IMR-90 (cell line): ENCODE results near the gene NKTR. TPM values are rescaled to one million over a fixed set of nuclear protein-coding genes. Genes with fewer than 3 reads are reported as not detected.

Source experiments
- ATAC-seq: fragments of 200-7000 bp; cut with Tn5 transposase; 2 replicates; pipeline ENCODE4 v1.9.1; 2020; ENCODE audit warnings: low read depth, mild to moderate bottlenecking, moderate library complexity
- BruUV-seq: library from RNA; stranded (reverse); fragments of 400-500 nt; replicated peaks from 2 replicates; lab custom pipeline; 2021; lab: Mats Ljungman, UMichigan
- CTCF ChIA-PET: fragments of 300-600 bp; formaldehyde crosslinking; extraction: SDS; loops from one replicate; lab custom pipeline; 2021; ENCODE audit warnings: antibody characterized with exemption; lab: Yijun Ruan, JAX
- POLR2A ChIA-PET: fragments of 300-600 bp; sonication (Branson Sonifier 250); formaldehyde crosslinking; loops from one replicate; lab custom pipeline; 2022; ENCODE audit warnings: antibody characterized with exemption; ENCODE audit not compliant: unreplicated experiment; lab: Charles Lee
- DNase-seq: peaks from one replicate; pipeline ENCODE4 v3.0.0; 2013
- H2AFZ ChIP-seq: replicated peaks from 2 replicates; pipeline ENCODE3; 2013; ENCODE audit warnings: low read length, mild to moderate bottlenecking; ENCODE audit not compliant: poor library complexity
- H2AK5ac ChIP-seq: 2 replicates; pipeline ENCODE4 v1.6.1; 2013; ENCODE audit warnings: low read depth, low read length, inconsistent platforms
- H2AK9ac ChIP-seq: replicated peaks from 2 replicates; pipeline ENCODE3; 2013; ENCODE audit warnings: mild to moderate bottlenecking, low read depth, low read length, moderate library complexity; ENCODE audit not compliant: poor library complexity
- H2BK120ac ChIP-seq: 2 replicates; pipeline ENCODE4 v1.6.1; 2013; ENCODE audit warnings: low read depth, low read length, inconsistent platforms
- H2BK15ac ChIP-seq: 3 replicates; pipeline ENCODE4 v1.6.1; 2013; ENCODE audit warnings: low read depth, low read length, inconsistent platforms
- H2BK20ac ChIP-seq: 2 replicates; pipeline ENCODE4 v1.6.1; 2013; ENCODE audit warnings: low read depth, mild to moderate bottlenecking, inconsistent platforms, low read length, moderate library complexity
- H2BK5ac ChIP-seq: 2 replicates; pipeline ENCODE4 v1.6.1; 2013; ENCODE audit warnings: mild to moderate bottlenecking, low read depth, low read length, inconsistent platforms; ENCODE audit not compliant: poor library complexity, severe bottlenecking
- H3K14ac ChIP-seq: replicated peaks from 2 replicates; pipeline ENCODE4 v1.6.1; 2013; ENCODE audit warnings: low read depth, low read length, inconsistent platforms
- H3K18ac ChIP-seq: 2 replicates; pipeline ENCODE4 v1.6.1; 2013; ENCODE audit warnings: low read depth, low read length, control low read depth
- H3K23ac ChIP-seq: 2 replicates; pipeline ENCODE4 v1.6.1; 2013; ENCODE audit warnings: low read depth, low read length, inconsistent platforms
- H3K27ac ChIP-seq: 2 replicates; pipeline ENCODE4 v1.5.1; 2013; ENCODE audit warnings: mild to moderate bottlenecking, control low read depth, low read length; ENCODE audit not compliant: insufficient read depth
- H3K27me3 ChIP-seq: 2 replicates; pipeline ENCODE4 v1.6.1; 2013; ENCODE audit warnings: low read length; ENCODE audit not compliant: control insufficient read depth, insufficient read depth
- H3K36me3 ChIP-seq: 2 replicates; pipeline ENCODE4 v1.6.1; 2013; ENCODE audit warnings: low read length, mixed read lengths; ENCODE audit not compliant: control insufficient read depth, insufficient read depth
- H3K4ac ChIP-seq: 2 replicates; pipeline ENCODE4 v1.6.1; 2013; ENCODE audit warnings: low read depth, low read length, inconsistent platforms
- H3K4me1 ChIP-seq: 2 replicates; pipeline ENCODE4 v1.6.1; 2013; ENCODE audit warnings: low read length, mixed read lengths; ENCODE audit not compliant: control insufficient read depth, insufficient read depth
- H3K4me2 ChIP-seq: 2 replicates; pipeline ENCODE4 v1.6.1; 2013; ENCODE audit warnings: low read depth, mild to moderate bottlenecking, control low read depth, low read length, moderate library complexity
- H3K4me3 ChIP-seq: 2 replicates; pipeline ENCODE4 v1.5.1; 2013; ENCODE audit warnings: low read depth, mild to moderate bottlenecking, control low read depth, low read length, moderate library complexity; ENCODE audit not compliant: insufficient read depth
- H3K56ac ChIP-seq: 2 replicates; pipeline ENCODE4 v1.6.1; 2013; ENCODE audit warnings: low read length, inconsistent platforms; ENCODE audit not compliant: insufficient read depth; ENCODE audit errors: extremely low read depth
- H3K79me1 ChIP-seq, 2 experiments: 2 replicates each; pipeline ENCODE4 v1.6.1; 2013; ENCODE audit warnings: low read length in 2 of 2, inconsistent platforms in 1 of 2, low read depth in 1 of 2
- H3K9ac ChIP-seq: 2 replicates; pipeline ENCODE4 v1.6.1; 2013; ENCODE audit warnings: low read depth, low read length, control low read depth
- H3K9me1 ChIP-seq: 2 replicates; pipeline ENCODE4 v1.6.1; 2013; ENCODE audit warnings: low read length, inconsistent platforms; ENCODE audit not compliant: insufficient read depth
- H3K9me3 ChIP-seq: 2 replicates; pipeline ENCODE4 v1.6.1; 2013; ENCODE audit warnings: low read length; ENCODE audit not compliant: control insufficient read depth, insufficient read depth
- H4K20me1 ChIP-seq: 2 replicates; pipeline ENCODE4 v1.6.1; 2013; ENCODE audit warnings: low read length, inconsistent platforms; ENCODE audit not compliant: insufficient read depth
- H4K5ac ChIP-seq: 2 replicates; pipeline ENCODE4 v1.6.1; 2013; ENCODE audit warnings: mild to moderate bottlenecking, low read depth, low read length, control low read depth
- H4K8ac ChIP-seq, 2 experiments: 2 replicates each; pipeline ENCODE4 v1.6.1; 2013; ENCODE audit warnings: low read depth in 2 of 2, low read length in 2 of 2, control low read depth in 1 of 2, inconsistent platforms in 1 of 2
- H4K91ac ChIP-seq: 2 replicates; pipeline ENCODE4 v1.6.1; 2013; ENCODE audit warnings: low read depth, low read length, inconsistent platforms; ENCODE audit not compliant: insufficient read depth
- BHLHE40 ChIP-seq: fragments of 150-350 bp; IDR thresholded peaks from 2 replicates; pipeline ENCODE4 v1.6.1; 2016; ENCODE audit warnings: mild to moderate bottlenecking, low read depth, low read length
- CHD1 ChIP-seq: IDR thresholded peaks from 2 replicates; pipeline ENCODE4 v1.6.1; 2012; ENCODE audit warnings: low read depth, low read length, improper control_type of control experiment
- ELK1 ChIP-seq: fragments of 150-350 bp; IDR thresholded peaks from 2 replicates; pipeline ENCODE4 v1.6.1; 2016; ENCODE audit warnings: low read depth, mild to moderate bottlenecking, low read length, moderate library complexity, borderline replicate concordance
- FOS ChIP-seq: fragments of 150-350 bp; IDR thresholded peaks from 2 replicates; pipeline ENCODE4 v1.6.1; 2016; ENCODE audit warnings: low read depth, low read length
- MAFK ChIP-seq: IDR thresholded peaks from 2 replicates; pipeline ENCODE4 v1.6.1; 2012; ENCODE audit warnings: low read depth, low read length, improper control_type of control experiment
- MAZ ChIP-seq: IDR thresholded peaks from 2 replicates; pipeline ENCODE4 v1.6.1; 2012; ENCODE audit warnings: low read depth, mild to moderate bottlenecking, low read length, improper control_type of control experiment, moderate library complexity, borderline replicate concordance
- MXI1 ChIP-seq: IDR thresholded peaks from 2 replicates; pipeline ENCODE4 v1.6.1; 2012; ENCODE audit warnings: low read depth, mild to moderate bottlenecking, low read length, moderate library complexity, borderline replicate concordance
- NFE2L2 ChIP-seq: fragments of 150-350 bp; IDR thresholded peaks from 2 replicates; pipeline ENCODE4 v1.6.1; 2016; ENCODE audit warnings: low read depth, mild to moderate bottlenecking, low read length
- POLR2A ChIP-seq: IDR thresholded peaks from 2 replicates; pipeline ENCODE4 v1.6.1; 2012; ENCODE audit warnings: mild to moderate bottlenecking, low read depth, low read length
- RAD21 ChIP-seq: IDR thresholded peaks from 2 replicates; pipeline ENCODE4 v1.6.1; 2012; ENCODE audit warnings: low read length, improper control_type of control experiment
- RCOR1 ChIP-seq: IDR thresholded peaks from 2 replicates; pipeline ENCODE4 v1.6.1; 2012; ENCODE audit warnings: mild to moderate bottlenecking, low read length, improper control_type of control experiment; ENCODE audit not compliant: insufficient replicate concordance
- RFX5 ChIP-seq: IDR thresholded peaks from 2 replicates; pipeline ENCODE4 v1.8.0; 2012; ENCODE audit warnings: low read depth, mild to moderate bottlenecking, low read length, moderate library complexity
- SMC3 ChIP-seq: fragments of 150-350 bp; IDR thresholded peaks from 2 replicates; pipeline ENCODE4 v1.6.1; 2016; ENCODE audit warnings: low read depth, mild to moderate bottlenecking, antibody characterized with exemption, low read length, moderate library complexity
- USF2 ChIP-seq: fragments of 150-350 bp; IDR thresholded peaks from 2 replicates; pipeline ENCODE4 v1.6.1; 2017; ENCODE audit warnings: mild to moderate bottlenecking, antibody characterized with exemption, low read length, low read depth
- WGBS, 2 experiments: methylation state at CpG; one replicate each; pipeline versions ENCODE4 v1.1.5 to v1.1.7; 2013; ENCODE audit warnings: missing lambda C conversion rate in 2 of 2; ENCODE audit not compliant: insufficient read length in 1 of 2; ENCODE audit errors: extremely low coverage in 2 of 2; 5-methylcytosine and 5-hydroxymethylcytosine counted together
- dilution Hi-C: fragments of 300-500 bp; cut with HindIII; formaldehyde crosslinking; loops from one replicate; pipeline ENCODE4 v1.14.3; 2018; ENCODE audit warnings: low sequenced_read_pairs; ENCODE audit not compliant: unreplicated experiment
- in situ Hi-C: fragments of 300-500 bp; cut with MboI; formaldehyde crosslinking; loops from 3 replicates; pipeline ENCODE4 v1.14.3; 2019; ENCODE audit warnings: low sequenced_read_pairs, inconsistent platforms, mixed read lengths
- intact Hi-C: fragments of 100-400 bp; cut with micrococcal nuclease; formaldehyde crosslinking; loops from 2 replicates; pipeline ENCODE4 v1.10.0; 2022
- polyA plus RNA-seq, 3 experiments: library from polyadenylated mRNA; depleted of rRNA; stranded (reverse); fragments of >200 nt; gene quantifications; 2 replicates each; pipeline ENCODE4 v1.2.3, GENCODE V29; 2012; ENCODE audit warnings: low replicate concordance in 1 of 3
- total RNA-seq: library from RNA; depleted of rRNA; stranded (reverse); fragments of >200 nt; gene quantifications from 2 replicates; pipeline ENCODE4 v1.2.3, GENCODE V29; 2012
- TF ChIP-seq, protein P1 (sequence below): conservative IDR thresholded peaks from 2 replicates; pipeline ENCODE4 v1.5.1; 2012; ENCODE audit warnings: mild to moderate bottlenecking, low read depth, low read length, improper control_type of control experiment

NKTR gene
- total and polyA plus RNA-seq, 2 of the 4 experiments (the other 2 are of a cell fraction), result 24.0 to 30.7 TPM

DNA sequence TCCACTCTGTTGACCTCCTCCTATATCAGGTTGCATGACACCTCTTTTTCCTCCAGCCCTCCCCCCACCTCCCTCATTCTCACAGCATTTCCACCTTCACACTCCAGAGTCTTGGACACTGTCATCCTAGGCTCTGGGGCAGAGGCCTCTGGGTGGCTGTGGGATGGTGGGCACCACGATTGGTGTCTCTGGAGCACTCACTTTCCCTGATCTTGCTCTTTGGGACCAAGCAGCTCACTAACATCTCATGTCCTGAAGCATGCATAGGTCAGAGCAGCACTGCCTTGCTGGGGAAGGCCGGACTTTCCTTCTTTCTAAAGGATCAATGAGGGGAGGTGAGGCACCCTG lies 67.9 kb downstream of the NKTR start:
- no peak overlapping the region for H3K9ac ChIP-seq
- no peak overlapping the region for H2AFZ ChIP-seq
- peaks cover 5% of the 10 kb centered on the region for H3K9me3 ChIP-seq
- no peaks in the 10 kb centered on the region for H3K79me1 ChIP-seq
- intact Hi-C loops, result no loop called here
- no peak overlapping the region for H3K4ac ChIP-seq
- TF ChIP-seq USF2 (no peak), FOS (no peak), POLR2A (no peak), RCOR1 (no peak), MAFK (no peak), CHD1 (no peak), BHLHE40 (no peak), ELK1 (no peak), RFX5 (no peak), MXI1 (no peak), SMC3 (no peak), MAZ (no peak), NFE2L2 (no peak), RAD21 (no peak)
- TF ChIP-seq, protein P1, sequence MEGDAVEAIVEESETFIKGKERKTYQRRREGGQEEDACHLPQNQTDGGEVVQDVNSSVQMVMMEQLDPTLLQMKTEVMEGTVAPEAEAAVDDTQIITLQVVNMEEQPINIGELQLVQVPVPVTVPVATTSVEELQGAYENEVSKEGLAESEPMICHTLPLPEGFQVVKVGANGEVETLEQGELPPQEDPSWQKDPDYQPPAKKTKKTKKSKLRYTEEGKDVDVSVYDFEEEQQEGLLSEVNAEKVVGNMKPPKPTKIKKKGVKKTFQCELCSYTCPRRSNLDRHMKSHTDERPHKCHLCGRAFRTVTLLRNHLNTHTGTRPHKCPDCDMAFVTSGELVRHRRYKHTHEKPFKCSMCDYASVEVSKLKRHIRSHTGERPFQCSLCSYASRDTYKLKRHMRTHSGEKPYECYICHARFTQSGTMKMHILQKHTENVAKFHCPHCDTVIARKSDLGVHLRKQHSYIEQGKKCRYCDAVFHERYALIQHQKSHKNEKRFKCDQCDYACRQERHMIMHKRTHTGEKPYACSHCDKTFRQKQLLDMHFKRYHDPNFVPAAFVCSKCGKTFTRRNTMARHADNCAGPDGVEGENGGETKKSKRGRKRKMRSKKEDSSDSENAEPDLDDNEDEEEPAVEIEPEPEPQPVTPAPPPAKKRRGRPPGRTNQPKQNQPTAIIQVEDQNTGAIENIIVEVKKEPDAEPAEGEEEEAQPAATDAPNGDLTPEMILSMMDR, result no peak
- H3K56ac ChIP-seq, result no peak overlapping the region
- H2AK5ac ChIP-seq, result no peak overlapping the region
- no peak overlapping the region for H3K23ac ChIP-seq
- no peak overlapping the region for H2AK9ac ChIP-seq
- DNase-seq, result no peak
- H3K4me1 ChIP-seq, result no peaks in the 10 kb centered on the region; the same call in 1 of the 2 replicates
- no peak overlapping the region for H4K91ac ChIP-seq
- no peaks in the 10 kb centered on the region for H3K36me3 ChIP-seq
- dilution Hi-C loops, result no loop called here
- H4K8ac ChIP-seq, result no peak overlapping the region
- no peak overlapping the region for H3K4me3 ChIP-seq
- no peaks in the 10 kb centered on the region; the same call in 1 of the 2 replicates for H4K20me1 ChIP-seq
- no peak overlapping the region for H2BK120ac ChIP-seq
- H2BK5ac ChIP-seq, result no peak overlapping the region
- H3K9me1 ChIP-seq, result peaks cover 3% of the 10 kb centered on the region; the same call in 1 of the 2 replicates
- H3K18ac ChIP-seq, result no peak overlapping the region
- H3K27me3 ChIP-seq, result peaks cover 9% of the 10 kb centered on the region; the same call in 1 of the 2 replicates
- no peak for ATAC-seq
- H2BK20ac ChIP-seq, result no peak overlapping the region
- no peak overlapping the region for H3K4me2 ChIP-seq
- H3K14ac ChIP-seq, result no peak overlapping the region
- H2BK15ac ChIP-seq, result no peak overlapping the region
- H3K27ac ChIP-seq, result no peak overlapping the region
- ChIA-PET CTCF (interaction anchor here (1.0 kb wide), 1 partner anchor 15 kb away, joined by 4 read pairs; the partner anchor contains the start of gene ZBTB47), POLR2A (no interaction called here)
- no CpG with 5 or more reads among the region's 2 CpGs for WGBS, 2 experiments
- BruUV-seq, result no TSS peak
- in situ Hi-C loops, result no loop called here
- no peak overlapping the region for H4K5ac ChIP-seq
